ENCODE data around the gene FOXO1.

The FOXO1 gene

GRCh38 chr13:40604135-40604534 lies 62.3 kb downstream of the FOXO1 start:
- DNase-seq = no peak

GRCh38 chr13:40600149-40600751 lies 66.2 kb downstream of the FOXO1 start:
- DNase-seq = no peak

GRCh38 chr13:40599747-40600146 lies 66.7 kb downstream of the FOXO1 start:
- no peak for DNase-seq

GRCh38 chr13:40599124-40599523 lies 67.3 kb downstream of the FOXO1 start:
- DNase-seq = no peak

- DNase-seq = no peak
These were observed 67.9 kb downstream of the FOXO1 start for GRCh38 chr13:40598569-40598968.

GRCh38 chr13:40597735-40598365 lies 68.6 kb downstream of the FOXO1 start:
- DNase-seq = no peak

GRCh38 chr13:40596484-40596883 lies 70.0 kb downstream of the FOXO1 start:
- DNase-seq = no peak

- no peak for DNase-seq
These were observed 70.7 kb downstream of the FOXO1 start for GRCh38 chr13:40595693-40596092.

GRCh38 chr13:40592035-40592434 lies 74.4 kb downstream of the FOXO1 start:
- DNase-seq = no peak

- no peak for DNase-seq
These were observed 75.3 kb downstream of the FOXO1 start for GRCh38 chr13:40591091-40591490.

- no peak for DNase-seq
These were observed 76.2 kb downstream of the FOXO1 start for GRCh38 chr13:40590112-40590862.

GRCh38 chr13:40589285-40590109 lies 76.9 kb downstream of the FOXO1 start:
- DNase-seq = no peak

- DNase-seq = no peak
These were observed 78.3 kb downstream of the FOXO1 start for GRCh38 chr13:40588101-40588500.

- no peak for DNase-seq
These were observed 79.4 kb downstream of the FOXO1 start for GRCh38 chr13:40586886-40587565.

- no peak for DNase-seq
These were observed 80.5 kb downstream of the FOXO1 start for GRCh38 chr13:40585911-40586471.

GRCh38 chr13:40583738-40584137 lies 82.7 kb downstream of the FOXO1 start:
- no peak for DNase-seq

GRCh38 chr13:40582531-40582930 lies 83.9 kb downstream of the FOXO1 start:
- DNase-seq = no peak

GRCh38 chr13:40581277-40581579 lies 85.2 kb downstream of the FOXO1 start:
- no peak for DNase-seq

GRCh38 chr13:40580566-40581276 lies 85.7 kb downstream of the FOXO1 start:
- no peak for DNase-seq

- DNase-seq = no peak
These were observed 86.9 kb downstream of the FOXO1 start for GRCh38 chr13:40579535-40579934.

GRCh38 chr13:40578055-40578454 lies 88.4 kb downstream of the FOXO1 start:
- no peak for DNase-seq

- no peak for DNase-seq
These were observed 90.1 kb downstream of the FOXO1 start for GRCh38 chr13:40576369-40576768.

Data from NCI-H1417 treated with DMSO at 0.1 percent for 48 hours (cell line).